ENCODE results near the gene DCAF15.
"Not testable (repeated sequence)": the region's sequence is repeated elsewhere in the genome, so short reads cannot be mapped to it uniquely, and the experiment has no call there.

The DCAF15 gene

GRCh38 chr19:13952154-13952930 is at the start of gene DCAF15:
TSS of gene DCAF15 (plus strand) at chr19:13952509. CDS start at chr19:13952513, 4 bp downstream.
- DNase-seq (ENCODE audit: low spot score), result peak; percentile 98

GRCh38 chr19:13902993-13903555 is 49.2 kb upstream of the DCAF15 start:
- peak; percentile 31 for DNase-seq (ENCODE audit: low spot score)

- DNase-seq (ENCODE audit: low spot score), result peak; percentile 89
These were observed 46.4 kb upstream of the DCAF15 start, which contains the start of the genes BRME1 and CC2D1A for GRCh38 chr19:13905634-13906520. TSS of gene BRME1 (minus strand) at chr19:13906117. CDS start at chr19:13904892, 1,225 bp downstream. TSS of gene CC2D1A (plus strand) at chr19:13906201. CDS start at chr19:13906442, 241 bp downstream.

GRCh38 chr19:13906521-13906904 is 45.8 kb upstream of the DCAF15 start:
- peak; percentile 36 for DNase-seq (ENCODE audit: low spot score)

- DNase-seq (ENCODE audit: low spot score), result no peak
These were observed 45.4 kb upstream of the DCAF15 start for GRCh38 chr19:13906910-13907309.

GRCh38 chr19:13908674-13909073 is 43.6 kb upstream of the DCAF15 start:
- no peak for DNase-seq (ENCODE audit: low spot score)

- no peak for DNase-seq (ENCODE audit: low spot score)
These were observed 42.9 kb upstream of the DCAF15 start for GRCh38 chr19:13909430-13909829.

GRCh38 chr19:13913352-13913751 is 39.0 kb upstream of the DCAF15 start:
- no peak for DNase-seq (ENCODE audit: low spot score)

- no peak for DNase-seq (ENCODE audit: low spot score)
These were observed 37.5 kb upstream of the DCAF15 start for GRCh38 chr19:13914777-13915176.

GRCh38 chr19:13917888-13918406 is 34.4 kb upstream of the DCAF15 start:
- no peak for DNase-seq (ENCODE audit: low spot score)

GRCh38 chr19:13918726-13919411 is 33.4 kb upstream of the DCAF15 start:
- DNase-seq (ENCODE audit: low spot score), result no peak

GRCh38 chr19:13920524-13920923 is 31.8 kb upstream of the DCAF15 start:
- no peak for DNase-seq (ENCODE audit: low spot score)

GRCh38 chr19:13920940-13921747 is 31.2 kb upstream of the DCAF15 start:
- DNase-seq (ENCODE audit: low spot score), result peak; percentile 22

- not testable (repeated sequence) for DNase-seq (ENCODE audit: low spot score)
These were observed 30.2 kb upstream of the DCAF15 start for GRCh38 chr19:13922118-13922517.

- DNase-seq (ENCODE audit: low spot score), result no peak
These were observed 28.9 kb upstream of the DCAF15 start for GRCh38 chr19:13923194-13923987.

- no peak for DNase-seq (ENCODE audit: low spot score)
These were observed 26.3 kb upstream of the DCAF15 start for GRCh38 chr19:13926010-13926409.

GRCh38 chr19:13926715-13927114 is 25.6 kb upstream of the DCAF15 start:
- DNase-seq (ENCODE audit: low spot score), result no peak

- DNase-seq (ENCODE audit: low spot score), result no peak
These were observed 23.0 kb upstream of the DCAF15 start for GRCh38 chr19:13929340-13929739.

GRCh38 chr19:13929956-13930355 is 22.4 kb upstream of the DCAF15 start:
- no peak for DNase-seq (ENCODE audit: low spot score)

- no peak for DNase-seq (ENCODE audit: low spot score)
These were observed 21.9 kb upstream of the DCAF15 start for GRCh38 chr19:13930402-13930801.
